ENCODE data around the gene RSU1. TPM values are rescaled to one million over a fixed set of nuclear protein-coding genes. Genes with fewer than 3 reads are reported as not detected.

Gene RSU1
- total RNA-seq, 1 experiment from 2014 or later = 54.4 TPM

- Mint-ChIP-seq H3K9me3 (ENCODE audit: unreplicated experiment) (no peaks in the 10 kb centered on the region), H3K27me3 (ENCODE audit: insufficient read depth, unreplicated experiment) (no peaks in the 10 kb centered on the region), H3K4me1 (ENCODE audit: insufficient read depth, unreplicated experiment) (no peaks in the 10 kb centered on the region), H3K27ac (ENCODE audit: low read depth, unreplicated experiment) (no peak overlapping the region), H3K36me3 (ENCODE audit: insufficient read depth, unreplicated experiment) (peaks cover 4% of the 10 kb centered on the region), H3K4me3 (ENCODE audit: unreplicated experiment) (no peak overlapping the region)
- intact Hi-C loops (cut with micrococcal nuclease) = loop anchor here (1.0 to 10.0 kb wide), 5 partner anchors 202 to 902 kb away; no protein-coding TSS in a partner anchor
- no peak for DNase-seq (ENCODE audit: unreplicated experiment)
- no peak for TF ChIP-seq CTCF (IDR thresholded peaks at IDR 0.05; ENCODE audit: unreplicated experiment)
- POLR2A ChIA-PET = no interaction called here
- no TSS peak for BruUV-seq (replicated peaks)
- CTCF ChIA-PET = interaction anchor here (0.6 to 2.2 kb wide), 16 partner anchors 10 to 1012 kb away, joined by 3 to 24 read pairs (median 4); partner anchors contain the start of gene RSU1
These were observed 40.3 kb downstream of the RSU1 start for GRCh38 chr10:16776896-16777295.

GRCh38 chr10:16773334-16773733, 43.9 kb downstream of the RSU1 start:
- no peaks in the 10 kb centered on the region for H3K9me3 Mint-ChIP-seq (ENCODE audit: unreplicated experiment)
- no peaks in the 10 kb centered on the region for H3K4me1 Mint-ChIP-seq (ENCODE audit: insufficient read depth, unreplicated experiment)
- ChIA-PET POLR2A (interaction anchor here (0.6 kb wide), 1 partner anchor 758 kb away, joined by 3 read pairs; no protein-coding TSS in a partner anchor), CTCF (interaction anchor here (0.6 to 0.7 kb wide), 2 partner anchors 752 to 871 kb away, joined by 4 read pairs; no protein-coding TSS in a partner anchor)
- H3K4me3 Mint-ChIP-seq (ENCODE audit: unreplicated experiment) = no peak overlapping the region
- intact Hi-C loops (cut with micrococcal nuclease) = loop anchor here (10.0 kb wide), 2 partner anchors 199 to 899 kb away; no protein-coding TSS in a partner anchor
- no TSS peak for BruUV-seq (replicated peaks)
- H3K27ac Mint-ChIP-seq (ENCODE audit: low read depth, unreplicated experiment) = no peak overlapping the region
- peaks cover 5% of the 10 kb centered on the region for H3K36me3 Mint-ChIP-seq (ENCODE audit: insufficient read depth, unreplicated experiment)
- no peak for TF ChIP-seq CTCF (IDR thresholded peaks at IDR 0.05; ENCODE audit: unreplicated experiment)
- no peaks in the 10 kb centered on the region for H3K27me3 Mint-ChIP-seq (ENCODE audit: insufficient read depth, unreplicated experiment)
- no peak for DNase-seq (ENCODE audit: unreplicated experiment)

GRCh38 chr10:16770670-16771069, 46.6 kb downstream of the RSU1 start:
- H3K27me3 Mint-ChIP-seq (ENCODE audit: insufficient read depth, unreplicated experiment) = no peaks in the 10 kb centered on the region
- H3K27ac Mint-ChIP-seq (ENCODE audit: low read depth, unreplicated experiment) = no peak overlapping the region
- POLR2A ChIA-PET = no interaction called here
- intact Hi-C loops (cut with micrococcal nuclease) = loop anchor here (10.0 kb wide), 2 partner anchors 196 to 896 kb away; no protein-coding TSS in a partner anchor
- no peaks in the 10 kb centered on the region for H3K9me3 Mint-ChIP-seq (ENCODE audit: unreplicated experiment)
- H3K4me1 Mint-ChIP-seq (ENCODE audit: insufficient read depth, unreplicated experiment) = no peaks in the 10 kb centered on the region
- no peak for TF ChIP-seq CTCF (IDR thresholded peaks at IDR 0.05; ENCODE audit: unreplicated experiment)
- peaks cover 5% of the 10 kb centered on the region for H3K36me3 Mint-ChIP-seq (ENCODE audit: insufficient read depth, unreplicated experiment)
- no TSS peak for BruUV-seq (replicated peaks)
- no peak for DNase-seq (ENCODE audit: unreplicated experiment)
- no peak overlapping the region for H3K4me3 Mint-ChIP-seq (ENCODE audit: unreplicated experiment)
- CTCF ChIA-PET = interaction anchor here (0.5 to 1.2 kb wide), 4 partner anchors 10 to 869 kb away, joined by 3 to 5 read pairs (median 4); no protein-coding TSS in a partner anchor

- POLR2A ChIA-PET = no interaction called here
- Mint-ChIP-seq H3K27ac (ENCODE audit: low read depth, unreplicated experiment) (no peak overlapping the region), H3K36me3 (ENCODE audit: insufficient read depth, unreplicated experiment) (peaks cover 5% of the 10 kb centered on the region), H3K4me3 (ENCODE audit: unreplicated experiment) (no peak overlapping the region), H3K27me3 (ENCODE audit: insufficient read depth, unreplicated experiment) (no peaks in the 10 kb centered on the region), H3K4me1 (ENCODE audit: insufficient read depth, unreplicated experiment) (no peaks in the 10 kb centered on the region), H3K9me3 (ENCODE audit: unreplicated experiment) (no peaks in the 10 kb centered on the region)
- TF ChIP-seq CTCF (IDR thresholded peaks at IDR 0.05; ENCODE audit: unreplicated experiment) = no peak
- DNase-seq (ENCODE audit: unreplicated experiment) = no peak
- intact Hi-C loops (cut with micrococcal nuclease) = loop anchor here (10.0 kb wide), 2 partner anchors 195 to 895 kb away; no protein-coding TSS in a partner anchor
- BruUV-seq (replicated peaks) = no TSS peak
- CTCF ChIA-PET = interaction anchor here (1.0 to 1.2 kb wide), 2 partner anchors 9 to 868 kb away, joined by 5 read pairs; no protein-coding TSS in a partner anchor
These were observed 47.1 kb downstream of the RSU1 start for GRCh38 chr10:16770141-16770540.
